Gastrocnemius medialis (tissue), 4 donors: ENCODE measurements around the gene EYS. TPM values are rescaled to one million over a fixed set of nuclear protein-coding genes. Genes with fewer than 3 reads are reported as not detected.

Experiments used
- ATAC-seq, 2 donors: fragments of 150-250 bp; one replicate each; pipeline ENCODE4 v1.9.1; 2016
- DNase-seq, 2 donors: peaks; one replicate each; pipeline ENCODE4 v3.0.0-alpha.2; 2019
- H3K27ac ChIP-seq, 4 donors: fragments of 200-600 bp; sonication (generic); 1 replicate in 1 of 4; 2 replicates in 3 of 4; pipeline ENCODE4 v1.5.1; 2016 to 2018; ENCODE audit warnings: mild to moderate bottlenecking in 2 of 4, moderate library complexity in 1 of 4
- H3K27me3 ChIP-seq, 3 donors: fragments of 200-600 bp; sonication (generic) in 2 of 3; 1 replicate in 1 of 3; 2 replicates in 2 of 3; pipeline versions ENCODE4 v1.5.1 to v1.6.0; 2016 to 2019; ENCODE audit warnings: mild to moderate bottlenecking in 1 of 3, moderate library complexity in 1 of 3
- H3K36me3 ChIP-seq, 2 donors: fragments of 200-600 bp; sonication (generic) in 1 of 2; one replicate each; pipeline ENCODE4 v1.5.1; 2017 to 2018
- H3K4me1 ChIP-seq, 2 donors: fragments of 200-600 bp; sonication (generic) in 1 of 2; one replicate each; pipeline ENCODE4 v1.5.1; 2016 to 2017; ENCODE audit warnings: mild to moderate bottlenecking in 2 of 2
- H3K4me3 ChIP-seq, 4 donors: fragments of 200-600 bp; sonication (generic) in 3 of 4; 1 replicate in 1 of 4; 2 replicates in 3 of 4; pipeline ENCODE4 v1.5.1; 2016 to 2019; ENCODE audit warnings: mild to moderate bottlenecking in 2 of 4
- H3K9me3 ChIP-seq, 3 donors: fragments of 200-600 bp; sonication (generic) in 2 of 3; 1 replicate in 1 of 3; 2 replicates in 2 of 3; pipeline ENCODE4 v1.5.1; 2016 to 2019
- CTCF ChIP-seq, 5 experiments: fragments of 450-650 bp in 3 of 5; fragments of 200-600 bp in 2 of 5; sonication (generic) in 2 of 5; IDR thresholded peaks in 4 of 5; conservative IDR thresholded peaks in 1 of 5; 1 replicate in 4 of 5; 2 replicates in 1 of 5; pipeline ENCODE4 v1.5.1; 2016 to 2019; ENCODE audit warnings: antibody characterized with exemption in 5 of 5, mild to moderate bottlenecking in 3 of 5, moderate library complexity in 3 of 5
- POLR2A ChIP-seq, 2 donors: fragments of 450-650 bp; IDR thresholded peaks; one replicate each; pipeline ENCODE4 v1.6.1; 2017; ENCODE audit warnings: antibody characterized with exemption in 2 of 2, mild to moderate bottlenecking in 2 of 2, moderate library complexity in 2 of 2
- in situ Hi-C, 4 donors: fragments of 200-750 bp; cut with MboI; loops; one replicate each; pipeline versions ENCODE4 v1.15.0 to v1.8.0; 2017; ENCODE audit warnings: low sequenced_read_pairs in 4 of 4
- intact Hi-C: fragments of 100-400 bp; cut with DNase I; formaldehyde crosslinking; loops from one replicate; pipeline ENCODE4 v1.15.1; 2023; ENCODE audit warnings: low total_unique reads
- total RNA-seq, 4 donors: library from RNA; depleted of rRNA; stranded (reverse); fragments of >200 nt; gene quantifications; one replicate each; pipeline versions ENCODE4 v1.1.0 to v1.2.3, GENCODE V29; 2016

EYS gene
- total RNA-seq, 4 donors from 2014 or later, result 0.20 TPM; not detected in 3

- in situ Hi-C loops (no loop called here), intact Hi-C loops (no loop called here)
- DNase-seq (no peak), ATAC-seq (no peak)
- no peak overlapping the region for H3K27ac ChIP-seq
- H3K4me1 ChIP-seq, result no peaks in the 10 kb centered on the region
- no peaks in the 10 kb centered on the region for H3K9me3 ChIP-seq
- H3K27me3 ChIP-seq, result no peaks in the 10 kb centered on the region
- no peaks in the 10 kb centered on the region for H3K36me3 ChIP-seq
- TF ChIP-seq POLR2A (IDR thresholded peaks at IDR 0.05), result no peak
- H3K4me3 ChIP-seq, result no peak overlapping the region
Observed at GRCh38 chr6:64932486-64932885, 774.5 kb downstream of the EYS start.

GRCh38 chr6:64930681-64931080 lies 776.3 kb downstream of the EYS start:
- intact Hi-C loops (no loop called here), in situ Hi-C loops (no loop called here)

GRCh38 chr6:64926051-64926450 lies 781.0 kb downstream of the EYS start:
- Histone ChIP-seq H3K27ac (no peak overlapping the region), H3K4me3 (no peak overlapping the region), H3K9me3 (no peaks in the 10 kb centered on the region), H3K4me1 (no peaks in the 10 kb centered on the region), H3K36me3 (no peaks in the 10 kb centered on the region), H3K27me3 (no peaks in the 10 kb centered on the region)
- intact Hi-C loops, result no loop called here
- no peak for ATAC-seq
- in situ Hi-C loops, result no loop called here
- TF ChIP-seq POLR2A (IDR thresholded peaks at IDR 0.05) (no peak), CTCF (IDR thresholded peaks at IDR 0.05 in 4 of 5, conservative IDR thresholded peaks at IDR 0.05 in 1 of 5) (no peak)
- DNase-seq, result no peak

More at GRCh38 chr6:64930681-64931080, 776.3 kb downstream of the EYS start:
- ATAC-seq, result no peak
- no peak for TF ChIP-seq CTCF (IDR thresholded peaks at IDR 0.05 in 4 of 5, conservative IDR thresholded peaks at IDR 0.05 in 1 of 5)
- TF ChIP-seq POLR2A (IDR thresholded peaks at IDR 0.05), result no peak
- H3K4me3 ChIP-seq, result no peak overlapping the region
- H3K27me3 ChIP-seq, result no peaks in the 10 kb centered on the region
- H3K9me3 ChIP-seq, result no peaks in the 10 kb centered on the region
- DNase-seq, result no peak
- H3K4me1 ChIP-seq, result no peaks in the 10 kb centered on the region
- H3K27ac ChIP-seq, result no peak overlapping the region
- no peaks in the 10 kb centered on the region for H3K36me3 ChIP-seq

GRCh38 chr6:64920257-64920656 lies 786.8 kb downstream of the EYS start:
- ATAC-seq (no peak), DNase-seq (no peak)
- no peaks in the 10 kb centered on the region for H3K27me3 ChIP-seq
- H3K4me3 ChIP-seq, result no peak overlapping the region
- intact Hi-C loops, result no loop called here
- no peaks in the 10 kb centered on the region for H3K9me3 ChIP-seq
- no peak overlapping the region for H3K27ac ChIP-seq
- TF ChIP-seq CTCF (IDR thresholded peaks at IDR 0.05 in 4 of 5, conservative IDR thresholded peaks at IDR 0.05 in 1 of 5) (no peak), POLR2A (IDR thresholded peaks at IDR 0.05) (no peak)
- H3K4me1 ChIP-seq, result no peaks in the 10 kb centered on the region
- in situ Hi-C loops, result no loop called here
- no peaks in the 10 kb centered on the region for H3K36me3 ChIP-seq

GRCh38 chr6:64914124-64914523 lies 792.9 kb downstream of the EYS start:
- no peak for ATAC-seq
- DNase-seq, result no peak

More at GRCh38 chr6:64914124-64914523, 792.9 kb downstream of the EYS start:
- TF ChIP-seq POLR2A (IDR thresholded peaks at IDR 0.05) (no peak), CTCF (IDR thresholded peaks at IDR 0.05 in 4 of 5, conservative IDR thresholded peaks at IDR 0.05 in 1 of 5) (no peak)
- Histone ChIP-seq H3K4me1 (no peaks in the 10 kb centered on the region), H3K36me3 (no peaks in the 10 kb centered on the region), H3K27me3 (no peaks in the 10 kb centered on the region), H3K27ac (no peak overlapping the region), H3K4me3 (no peak overlapping the region), H3K9me3 (no peaks in the 10 kb centered on the region)
- in situ Hi-C loops, result no loop called here
- intact Hi-C loops, result no loop called here
